GM23338 (cell line): Measurements from ENCODE around the gene CDK7. TPM values are rescaled to one million over a fixed set of nuclear protein-coding genes. Genes with fewer than 3 reads are reported as not detected.

ENCODE experiments used
- ATAC-seq: fragments of 200-7000 bp; cut with Tn5 transposase; 3 replicates; pipeline ENCODE4 v1.9.1; 2020
- DNase-seq: peaks from one replicate; pipeline ENCODE4 v3.0.0-alpha.2; 2015; ENCODE audit warnings: low spot score
- H2AFZ ChIP-seq: fragments of 200-600 bp; sonication (generic); 2 replicates; pipeline ENCODE4 v1.8.0; 2016; ENCODE audit warnings: antibody characterized with exemption, mild to moderate bottlenecking, moderate library complexity
- H3F3A ChIP-seq: fragments of 200-600 bp; sonication (generic); replicated peaks from 2 replicates; pipeline ENCODE4 v1.8.0; 2017; ENCODE audit warnings: antibody characterized with exemption, mixed run types, low read depth
- H3K27ac ChIP-seq: fragments of 200-600 bp; sonication (generic); 2 replicates; pipeline ENCODE4 v1.6.1; 2016; ENCODE audit warnings: low read depth
- H3K27me3 ChIP-seq: fragments of 200-600 bp; sonication (generic); 2 replicates; pipeline ENCODE4 v1.8.0; 2016; ENCODE audit warnings: mild to moderate bottlenecking, mixed run types, moderate library complexity; ENCODE audit not compliant: insufficient read depth
- H3K36me3 ChIP-seq: fragments of 200-600 bp; sonication (generic); 2 replicates; pipeline ENCODE4 v1.8.0; 2016; ENCODE audit warnings: mild to moderate bottlenecking; ENCODE audit not compliant: insufficient read depth
- H3K4me1 ChIP-seq: fragments of 200-600 bp; sonication (generic); 2 replicates; pipeline ENCODE4 v1.8.0; 2016; ENCODE audit warnings: mild to moderate bottlenecking, moderate library complexity; ENCODE audit not compliant: insufficient read depth
- H3K4me2 ChIP-seq: fragments of 200-600 bp; sonication (generic); 2 replicates; pipeline ENCODE4 v1.7.1; 2017; ENCODE audit warnings: mixed run types
- H3K4me3 ChIP-seq: fragments of 200-600 bp; sonication (generic); 2 replicates; pipeline ENCODE4 v1.6.1; 2016; ENCODE audit warnings: mixed run types
- H3K79me2 ChIP-seq: fragments of 200-600 bp; sonication (generic); replicated peaks from 2 replicates; pipeline ENCODE4 v1.8.0; 2017; ENCODE audit warnings: mild to moderate bottlenecking; ENCODE audit not compliant: insufficient read depth
- H3K9me2 ChIP-seq: fragments of 200-600 bp; sonication (generic); 2 replicates; pipeline ENCODE4 v1.8.0; 2017; ENCODE audit not compliant: insufficient read depth
- H4K20me1 ChIP-seq: fragments of 200-600 bp; sonication (generic); replicated peaks from 2 replicates; pipeline ENCODE4 v1.8.0; 2017; ENCODE audit warnings: mild to moderate bottlenecking; ENCODE audit not compliant: insufficient read depth
- H3K27ac Mint-ChIP-seq: 2 replicates; pipeline ENCODE4 v1.8.0; 2020; ENCODE audit warnings: inconsistent platforms, mild to moderate bottlenecking, moderate library complexity, mixed read lengths
- H3K27me3 Mint-ChIP-seq: 3 replicates; pipeline ENCODE4 v1.8.0; 2022; ENCODE audit warnings: low read depth, mild to moderate bottlenecking, moderate library complexity, mixed read lengths, inconsistent platforms; ENCODE audit not compliant: insufficient read depth, poor library complexity
- H3K36me3 Mint-ChIP-seq: 3 replicates; pipeline ENCODE4 v1.8.0; 2021; ENCODE audit warnings: low read depth, mild to moderate bottlenecking, inconsistent platforms, moderate library complexity, mixed read lengths
- H3K4me1 Mint-ChIP-seq: 3 replicates; pipeline ENCODE4 v1.8.0; 2020; ENCODE audit warnings: mild to moderate bottlenecking, inconsistent platforms, mixed read lengths
- H3K4me3 Mint-ChIP-seq: 3 replicates; pipeline ENCODE4 v1.8.0; 2021; ENCODE audit warnings: moderate library complexity, mild to moderate bottlenecking, inconsistent platforms, mixed read lengths
- H3K9me3 Mint-ChIP-seq: 3 replicates; pipeline ENCODE4 v1.8.0; 2020; ENCODE audit warnings: moderate library complexity, mild to moderate bottlenecking, inconsistent platforms, mixed read lengths
- CREB1 ChIP-seq: fragments of 250-450 bp; sonication (Bioruptor Pico); IDR thresholded peaks from 2 replicates; pipeline ENCODE4 v1.5.0; 2020; ENCODE audit warnings: low read depth, mild to moderate bottlenecking, moderate library complexity
- ETS1 ChIP-seq: IDR thresholded peaks from 2 replicates; pipeline ENCODE4 v1.6.1; 2016; ENCODE audit warnings: antibody characterized with exemption
- EZH2phosphoT487 ChIP-seq: fragments of 200-600 bp; sonication (generic); IDR thresholded peaks from one replicate; pipeline ENCODE4 v1.8.1; 2018; ENCODE audit warnings: antibody characterized with exemption; ENCODE audit not compliant: unreplicated experiment
- NANOG ChIP-seq: IDR thresholded peaks from 2 replicates; pipeline ENCODE4 v1.6.1; 2016; ENCODE audit warnings: antibody characterized with exemption, borderline replicate concordance
- ZNF114 ChIP-seq: fragments of 250-450 bp; sonication (Bioruptor Pico); IDR thresholded peaks from 2 replicates; pipeline ENCODE4 v1.5.0; 2020; ENCODE audit warnings: mild to moderate bottlenecking, moderate library complexity
- ZNF462 ChIP-seq: fragments of 250-450 bp; sonication (Bioruptor Pico); IDR thresholded peaks from 2 replicates; pipeline ENCODE4 v1.5.0; 2020; ENCODE audit warnings: mild to moderate bottlenecking, moderate library complexity
- polyA plus RNA-seq: library from polyadenylated mRNA; unstranded; fragments of >200 nt; fragmentation: Nextera tagmentation; extraction: Ambion mirVana; gene quantifications from 2 replicates; pipeline ENCODE4 v1.2.1, GENCODE V29; 2016
- total RNA-seq: library from RNA; depleted of rRNA; stranded (reverse); fragments of >200 nt; shearing (Covaris generic); gene quantifications from 2 replicates; pipeline ENCODE4 v1.2.3, GENCODE V29; 2014
- TF ChIP-seq, protein P1 (sequence below): IDR thresholded peaks from one replicate; pipeline ENCODE4 v1.6.1; 2018; ENCODE audit warnings: antibody characterized with exemption; ENCODE audit not compliant: unreplicated experiment
- TF ChIP-seq, protein P2 (sequence below), 2 experiments: fragments of 200-600 bp in 1 of 2; sonication (generic) in 1 of 2; conservative IDR thresholded peaks; 2 replicates each; pipeline versions ENCODE4 v1.5.1 to v1.6.1; 2016 to 2017; ENCODE audit warnings: antibody characterized with exemption in 2 of 2, low read depth in 2 of 2, mild to moderate bottlenecking in 2 of 2, moderate library complexity in 1 of 2

CDK7 gene
- total and polyA plus RNA-seq, 2 experiments from 2014 or later, result 78.4 to 80.7 TPM

DNA sequence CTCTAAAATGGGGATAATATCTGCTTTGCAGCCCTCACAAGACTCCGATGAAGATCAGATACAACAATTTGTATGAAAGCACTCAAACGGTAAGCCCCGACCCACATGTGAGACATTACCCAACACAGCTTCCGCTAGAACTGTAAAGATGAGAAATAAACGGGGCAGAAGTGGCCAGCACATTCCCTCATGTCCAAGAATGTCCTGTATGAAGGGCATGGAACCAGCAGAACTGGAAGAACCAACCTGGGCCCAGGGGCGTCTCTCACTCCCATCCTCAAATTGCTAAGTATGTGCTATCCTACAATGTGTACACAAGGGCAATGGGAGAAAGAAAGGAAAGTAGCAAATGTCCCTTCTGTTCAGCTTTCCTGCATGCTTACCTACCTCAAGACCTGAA lies 64.9 kb downstream of the CDK7 start:
- peaks cover 3% of the 10 kb centered on the region; the same call in 2 of the 3 replicates for H3K36me3 Mint-ChIP-seq
- Histone ChIP-seq H3K4me1 (no peaks in the 10 kb centered on the region), H3K4me2 (no peak overlapping the region), H3K27ac (no peak overlapping the region), H3K4me3 (no peak overlapping the region), H3K79me2 (no peaks in the 10 kb centered on the region), H2AFZ (no peak overlapping the region), H4K20me1 (no peaks in the 10 kb centered on the region), H3K9me2 (no peaks in the 10 kb centered on the region), H3K36me3 (no peaks in the 10 kb centered on the region), H3K27me3 (no peaks in the 10 kb centered on the region), H3F3A (no peaks in the 10 kb centered on the region)
- peaks cover 6% of the 10 kb centered on the region for H3K27me3 Mint-ChIP-seq
- no peak for TF ChIP-seq ZNF114 (CRISPR knock-in tag)
- TF ChIP-seq EZH2phosphoT487, result no peak
- TF ChIP-seq ETS1, result no peak
- TF ChIP-seq NANOG, result no peak
- no peaks in the 10 kb centered on the region for H3K9me3 Mint-ChIP-seq
- no peak overlapping the region for H3K4me3 Mint-ChIP-seq
- no peak overlapping the region for H3K27ac Mint-ChIP-seq
- H3K4me1 Mint-ChIP-seq, result peaks cover 10% of the 10 kb centered on the region
- DNase-seq (no peak), ATAC-seq (no peak)

DNA sequence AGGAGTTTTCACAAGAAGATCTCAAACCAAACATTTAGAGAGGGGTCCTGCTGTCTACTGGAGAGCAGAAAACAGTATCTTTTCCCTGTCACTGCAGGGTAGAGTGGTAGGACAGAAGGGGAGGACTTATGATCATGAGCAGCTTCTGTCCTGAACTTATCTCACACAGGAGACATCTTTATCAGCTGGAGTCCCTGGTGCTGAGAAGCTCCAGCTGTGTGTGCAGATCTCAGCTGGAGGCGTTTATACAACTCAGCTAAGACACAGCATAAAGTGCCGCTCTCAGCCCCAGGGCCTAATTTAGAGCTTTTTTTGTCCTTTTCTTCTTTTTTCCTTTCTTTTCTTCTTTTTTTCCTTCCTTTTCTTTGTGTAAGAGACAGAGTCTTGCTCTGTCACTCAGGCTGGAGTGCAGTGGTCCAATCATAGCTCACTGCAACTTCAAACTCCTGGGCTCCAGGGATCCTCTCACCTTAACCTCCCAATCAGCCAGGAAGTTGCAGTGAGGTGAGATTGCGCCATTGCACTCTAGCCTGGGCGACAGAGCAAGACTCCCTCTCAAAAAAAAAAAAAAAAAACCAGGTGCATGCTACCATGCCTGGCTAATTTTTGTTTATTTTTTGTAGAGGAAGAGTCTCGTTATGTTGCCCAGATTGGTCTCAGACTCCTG lies 66.0 kb downstream of the CDK7 start:
- H3K9me3 Mint-ChIP-seq, result no peaks in the 10 kb centered on the region
- peaks cover 6% of the 10 kb centered on the region for H3K27me3 Mint-ChIP-seq
- H2AFZ ChIP-seq, result peak overlapping the region; percentile 80
- no peaks in the 10 kb centered on the region for H4K20me1 ChIP-seq
- H3K79me2 ChIP-seq, result no peaks in the 10 kb centered on the region
- ATAC-seq (no peak), DNase-seq (no peak)
- no peak overlapping the region for H3K27ac Mint-ChIP-seq
- H3K27ac ChIP-seq, result no peak overlapping the region
- no peaks in the 10 kb centered on the region for H3K27me3 ChIP-seq
- peaks cover 3% of the 10 kb centered on the region; the same call in 2 of the 3 replicates for H3K36me3 Mint-ChIP-seq
- no peak overlapping the region for H3K4me3 ChIP-seq
- H3K4me2 ChIP-seq, result no peak overlapping the region
- H3K4me3 Mint-ChIP-seq, result no peak overlapping the region
- H3K4me1 Mint-ChIP-seq, result peaks cover under 1% of the 10 kb centered on the region; the same call in 2 of the 3 replicates
- no peaks in the 10 kb centered on the region for H3K36me3 ChIP-seq
- H3K9me2 ChIP-seq, result no peaks in the 10 kb centered on the region
- H3F3A ChIP-seq, result no peaks in the 10 kb centered on the region
- no peaks in the 10 kb centered on the region for H3K4me1 ChIP-seq
- TF ChIP-seq ZNF114 (CRISPR knock-in tag) (no peak), NANOG (no peak), CREB1 (CRISPR knock-in tag) (no peak), EZH2phosphoT487 (no peak), ZNF462 (CRISPR knock-in tag) (no peak)
- TF ChIP-seq, protein P1, sequence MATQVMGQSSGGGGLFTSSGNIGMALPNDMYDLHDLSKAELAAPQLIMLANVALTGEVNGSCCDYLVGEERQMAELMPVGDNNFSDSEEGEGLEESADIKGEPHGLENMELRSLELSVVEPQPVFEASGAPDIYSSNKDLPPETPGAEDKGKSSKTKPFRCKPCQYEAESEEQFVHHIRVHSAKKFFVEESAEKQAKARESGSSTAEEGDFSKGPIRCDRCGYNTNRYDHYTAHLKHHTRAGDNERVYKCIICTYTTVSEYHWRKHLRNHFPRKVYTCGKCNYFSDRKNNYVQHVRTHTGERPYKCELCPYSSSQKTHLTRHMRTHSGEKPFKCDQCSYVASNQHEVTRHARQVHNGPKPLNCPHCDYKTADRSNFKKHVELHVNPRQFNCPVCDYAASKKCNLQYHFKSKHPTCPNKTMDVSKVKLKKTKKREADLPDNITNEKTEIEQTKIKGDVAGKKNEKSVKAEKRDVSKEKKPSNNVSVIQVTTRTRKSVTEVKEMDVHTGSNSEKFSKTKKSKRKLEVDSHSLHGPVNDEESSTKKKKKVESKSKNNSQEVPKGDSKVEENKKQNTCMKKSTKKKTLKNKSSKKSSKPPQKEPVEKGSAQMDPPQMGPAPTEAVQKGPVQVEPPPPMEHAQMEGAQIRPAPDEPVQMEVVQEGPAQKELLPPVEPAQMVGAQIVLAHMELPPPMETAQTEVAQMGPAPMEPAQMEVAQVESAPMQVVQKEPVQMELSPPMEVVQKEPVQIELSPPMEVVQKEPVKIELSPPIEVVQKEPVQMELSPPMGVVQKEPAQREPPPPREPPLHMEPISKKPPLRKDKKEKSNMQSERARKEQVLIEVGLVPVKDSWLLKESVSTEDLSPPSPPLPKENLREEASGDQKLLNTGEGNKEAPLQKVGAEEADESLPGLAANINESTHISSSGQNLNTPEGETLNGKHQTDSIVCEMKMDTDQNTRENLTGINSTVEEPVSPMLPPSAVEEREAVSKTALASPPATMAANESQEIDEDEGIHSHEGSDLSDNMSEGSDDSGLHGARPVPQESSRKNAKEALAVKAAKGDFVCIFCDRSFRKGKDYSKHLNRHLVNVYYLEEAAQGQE, result no peak
- TF ChIP-seq, protein P2, sequence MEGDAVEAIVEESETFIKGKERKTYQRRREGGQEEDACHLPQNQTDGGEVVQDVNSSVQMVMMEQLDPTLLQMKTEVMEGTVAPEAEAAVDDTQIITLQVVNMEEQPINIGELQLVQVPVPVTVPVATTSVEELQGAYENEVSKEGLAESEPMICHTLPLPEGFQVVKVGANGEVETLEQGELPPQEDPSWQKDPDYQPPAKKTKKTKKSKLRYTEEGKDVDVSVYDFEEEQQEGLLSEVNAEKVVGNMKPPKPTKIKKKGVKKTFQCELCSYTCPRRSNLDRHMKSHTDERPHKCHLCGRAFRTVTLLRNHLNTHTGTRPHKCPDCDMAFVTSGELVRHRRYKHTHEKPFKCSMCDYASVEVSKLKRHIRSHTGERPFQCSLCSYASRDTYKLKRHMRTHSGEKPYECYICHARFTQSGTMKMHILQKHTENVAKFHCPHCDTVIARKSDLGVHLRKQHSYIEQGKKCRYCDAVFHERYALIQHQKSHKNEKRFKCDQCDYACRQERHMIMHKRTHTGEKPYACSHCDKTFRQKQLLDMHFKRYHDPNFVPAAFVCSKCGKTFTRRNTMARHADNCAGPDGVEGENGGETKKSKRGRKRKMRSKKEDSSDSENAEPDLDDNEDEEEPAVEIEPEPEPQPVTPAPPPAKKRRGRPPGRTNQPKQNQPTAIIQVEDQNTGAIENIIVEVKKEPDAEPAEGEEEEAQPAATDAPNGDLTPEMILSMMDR (conservative IDR thresholded peaks at IDR 0.05; ENCODE audit: low read depth in 2 of 2), result no peak
